NCI-H2029 (cell line): ENCODE data around the gene CIAO3.

Experiments used
- DNase-seq: peaks from one replicate; lab custom pipeline; 2025; lab: John Stamatoyannopoulos, UW

Gene CIAO3

GRCh38 chr16:709566-710499 lies 31.0 kb downstream of the CIAO3 start:
- DNase-seq: peak; percentile 51

- DNase-seq: no peak
Measured at GRCh38 chr16:708959-709358, 31.8 kb downstream of the CIAO3 start.

GRCh38 chr16:708019-708418 lies 32.8 kb downstream of the CIAO3 start:
- DNase-seq: no peak

- no peak for DNase-seq
Measured at GRCh38 chr16:707062-707538, 33.7 kb downstream of the CIAO3 start.

GRCh38 chr16:706189-707061 lies 34.4 kb downstream of the CIAO3 start:
- DNase-seq: no peak

- DNase-seq: no peak
Measured at GRCh38 chr16:705431-706188, 35.2 kb downstream of the CIAO3 start, which contains the start of gene FBXL16. Gene FBXL16 (minus strand): TSS chr16:705801. CDS start chr16:697405, 8,396 bp downstream.

GRCh38 chr16:704552-705380 lies 36.0 kb downstream of the CIAO3 start:
- DNase-seq: no peak

GRCh38 chr16:704047-704446 lies 36.8 kb downstream of the CIAO3 start:
- DNase-seq: no peak

GRCh38 chr16:703406-703805 lies 37.4 kb downstream of the CIAO3 start:
- no peak for DNase-seq

- no peak for DNase-seq
Measured at GRCh38 chr16:702341-702740, 38.5 kb downstream of the CIAO3 start.

GRCh38 chr16:700684-701584 lies 39.9 kb downstream of the CIAO3 start:
- no peak for DNase-seq

GRCh38 chr16:698911-699671 lies 41.7 kb downstream of the CIAO3 start:
- no peak for DNase-seq

GRCh38 chr16:695355-696089 lies 45.3 kb downstream of the CIAO3 start:
- peak; percentile 90 for DNase-seq

GRCh38 chr16:694863-695354 lies 45.9 kb downstream of the CIAO3 start:
- no peak for DNase-seq

GRCh38 chr16:694187-694862 lies 46.5 kb downstream of the CIAO3 start:
- DNase-seq: no peak

GRCh38 chr16:693766-694165 lies 47.0 kb downstream of the CIAO3 start:
- DNase-seq: no peak

- no peak for DNase-seq
Measured at GRCh38 chr16:693364-693763, 47.4 kb downstream of the CIAO3 start.
